HepG2 (cell line): ENCODE data around the gene EARS2. TPM values are rescaled to one million over a fixed set of nuclear protein-coding genes. Genes with fewer than 3 reads are reported as not detected.
A peak's percentile ranks its signal among the peaks of the same experiment; 100 is the strongest.

Experiments
- ARHGAP35 ChIP-seq: sonication (generic); formaldehyde crosslinking; IDR thresholded peaks from 2 replicates; pipeline ENCODE4 v1.9.0; 2022; ENCODE audit warnings: mild to moderate bottlenecking, inconsistent platforms, moderate library complexity, missing genetic modification reagents, borderline replicate concordance
- ATF4 ChIP-seq, 2 experiments: fragments of 450-650 bp in 1 of 2; sonication (generic) in 1 of 2; formaldehyde crosslinking; IDR thresholded peaks; 2 replicates each; pipeline versions ENCODE4 v1.5.0 to v1.8.0; 2020 to 2022; ENCODE audit warnings: mild to moderate bottlenecking in 1 of 2, missing genetic modification reagents in 1 of 2
- ATF7 ChIP-seq, 2 experiments: fragments of 450-650 bp in 1 of 2; sonication (generic) in 1 of 2; formaldehyde crosslinking in 1 of 2; IDR thresholded peaks; 2 replicates each; pipeline versions ENCODE4 v1.4.0 to v1.6.1; 2016 to 2020; ENCODE audit warnings: antibody characterized with exemption in 1 of 2, mild to moderate bottlenecking in 1 of 2, missing genetic modification reagents in 1 of 2
- CAMTA2 ChIP-seq: sonication (generic); formaldehyde crosslinking; IDR thresholded peaks from 2 replicates; pipeline ENCODE4 v1.4.0; 2020; ENCODE audit warnings: mild to moderate bottlenecking, missing genetic modification reagents, borderline replicate concordance
- ERF ChIP-seq: IDR thresholded peaks from 2 replicates; pipeline ENCODE4 v1.6.1; 2018; ENCODE audit warnings: missing biosample characterization, missing genetic modification reagents
- FLYWCH1 ChIP-seq: sonication (generic); formaldehyde crosslinking; IDR thresholded peaks from 2 replicates; pipeline ENCODE4 v1.8.1; 2023; ENCODE audit warnings: mild to moderate bottlenecking, missing genetic modification reagents
- FOXK1 ChIP-seq: sonication (generic); formaldehyde crosslinking; IDR thresholded peaks from 2 replicates; pipeline ENCODE4 v1.4.0; 2020; ENCODE audit warnings: low read depth, missing genetic modification reagents, borderline replicate concordance
- GABPA ChIP-seq, 2 experiments: IDR thresholded peaks; 2 replicates each; pipeline ENCODE4 v1.6.1; 2011 to 2016; ENCODE audit warnings: low read depth in 2 of 2, low read length in 1 of 2, missing biosample characterization in 1 of 2, missing genetic modification characterization in 1 of 2
- HNRNPH1 ChIP-seq: fragments of 200-400 bp; formaldehyde crosslinking; optimal IDR thresholded peaks from 2 replicates; pipeline ENCODE3; 2017; ENCODE audit warnings: mild to moderate bottlenecking, low read depth, low read length
- IRF9 ChIP-seq: sonication (generic); formaldehyde crosslinking; IDR thresholded peaks from 2 replicates; pipeline ENCODE4 v1.8.0; 2022; ENCODE audit warnings: missing genetic modification reagents, mild to moderate bottlenecking, borderline replicate concordance
- JARID2 ChIP-seq: sonication (generic); formaldehyde crosslinking; IDR thresholded peaks from 2 replicates; pipeline ENCODE4 v1.8.1; 2023; ENCODE audit warnings: missing genetic modification reagents, inconsistent platforms; ENCODE audit not compliant: insufficient replicate concordance
- MIXL1 ChIP-seq: IDR thresholded peaks from 2 replicates; pipeline ENCODE4 v1.6.1; 2016
- MTA3 ChIP-seq: sonication (generic); formaldehyde crosslinking; IDR thresholded peaks from 2 replicates; pipeline ENCODE4 v1.4.0; 2020; ENCODE audit warnings: missing genetic modification reagents
- MTF1 ChIP-seq: sonication (generic); formaldehyde crosslinking; IDR thresholded peaks from 2 replicates; pipeline ENCODE4 v1.5.0; 2020; ENCODE audit warnings: missing genetic modification reagents
- NFATC3 ChIP-seq: sonication (generic); formaldehyde crosslinking; IDR thresholded peaks from 2 replicates; pipeline ENCODE4 v1.5.1; 2020; ENCODE audit warnings: mild to moderate bottlenecking, missing genetic modification reagents
- NR1H2 ChIP-seq: sonication (generic); formaldehyde crosslinking; IDR thresholded peaks from 2 replicates; pipeline ENCODE4 v1.8.1; 2022; ENCODE audit warnings: low read depth, missing genetic modification reagents, borderline replicate concordance
- REPIN1 ChIP-seq: sonication (generic); formaldehyde crosslinking; IDR thresholded peaks from 2 replicates; pipeline ENCODE4 v1.8.0; 2022; ENCODE audit warnings: missing genetic modification reagents, low read depth, mild to moderate bottlenecking, borderline replicate concordance
- SAP130 ChIP-seq: IDR thresholded peaks from 2 replicates; pipeline ENCODE4 v1.6.1; 2016; ENCODE audit warnings: low read depth
- SMARCC2 ChIP-seq: fragments of 450-650 bp; IDR thresholded peaks from 2 replicates; pipeline ENCODE4 v1.6.1; 2017; ENCODE audit warnings: antibody characterized with exemption, mild to moderate bottlenecking
- TBX3 ChIP-seq: fragments of 450-650 bp; IDR thresholded peaks from 2 replicates; pipeline ENCODE4 v1.6.1; 2017; ENCODE audit warnings: antibody characterized with exemption, mild to moderate bottlenecking, inconsistent platforms, borderline replicate concordance
- TFAP4 ChIP-seq: sonication (generic); IDR thresholded peaks from 2 replicates; pipeline ENCODE4 v1.6.1; 2016; ENCODE audit warnings: low read depth, borderline replicate concordance
- ZEB1 ChIP-seq: IDR thresholded peaks from 2 replicates; pipeline ENCODE4 v1.6.1; 2012; ENCODE audit warnings: mild to moderate bottlenecking, low read depth, inconsistent platforms; ENCODE audit not compliant: insufficient replicate concordance
- ZNF121 ChIP-seq: sonication (generic); formaldehyde crosslinking; IDR thresholded peaks from 2 replicates; pipeline ENCODE4 v1.5.0; 2020; ENCODE audit warnings: mild to moderate bottlenecking, missing genetic modification reagents
- ZNF570 ChIP-seq: sonication (generic); formaldehyde crosslinking; IDR thresholded peaks from 2 replicates; pipeline ENCODE4 v1.4.0; 2020; ENCODE audit warnings: mild to moderate bottlenecking, missing genetic modification reagents, borderline replicate concordance
- ZNF746 ChIP-seq: sonication (generic); formaldehyde crosslinking; IDR thresholded peaks from 2 replicates; pipeline ENCODE4 v1.8.0; 2022; ENCODE audit warnings: mild to moderate bottlenecking, missing genetic modification reagents
- ZNF788 ChIP-seq: sonication (generic); formaldehyde crosslinking; IDR thresholded peaks from 2 replicates; pipeline ENCODE4 v1.5.0; 2020; ENCODE audit warnings: mild to moderate bottlenecking, missing genetic modification reagents, borderline replicate concordance
- ZNF850 ChIP-seq: sonication (generic); formaldehyde crosslinking; conservative IDR thresholded peaks from 2 replicates; pipeline ENCODE4 v1.9.0; 2021; ENCODE audit warnings: mild to moderate bottlenecking, missing genetic modification reagents
- polyA plus RNA-seq, 8 experiments: library from polyadenylated mRNA; depleted of rRNA in 3 of 8; stranded (reverse) in 7 of 8; unstranded in 1 of 8; fragments of >200 nt; fragmentation: Illumina TruSeq in 4 of 8; extraction: Trizol in 4 of 8; gene quantifications; 2 replicates each; pipeline versions ENCODE4 v1.2.1 to v1.2.3, GENCODE V29; 2011 to 2016; ENCODE audit warnings: low read depth in 4 of 8, missing spikeins in 1 of 8, mixed read lengths in 1 of 8; ENCODE audit not compliant: insufficient read depth in 1 of 8
- total RNA-seq, 5 experiments: library from RNA; depleted of rRNA; stranded (reverse); fragments of >200 nt; fragmentation: Illumina TruSeq; extraction: Trizol; gene quantifications; 2 replicates each; pipeline ENCODE4 v1.2.3, GENCODE V29; 2016; ENCODE audit warnings: low read depth in 1 of 5

Gene EARS2
- total and polyA plus RNA-seq, 2 of the 13 experiments (the other 11 are each of a cell fraction or from before 2014, with no cell fraction given) = 49.4 to 80.4 TPM

- TF ChIP-seq ATF4 (CRISPR knock-in tag; IDR thresholded peaks at IDR 0.05) (no peak; a peak in 1 of 4 replicates), ZNF570 (CRISPR knock-in tag) (no peak; the same call in 1 of the 2 replicates), CAMTA2 (CRISPR knock-in tag) (peak; percentile 93; the same call in 1 of the 2 replicates), MIXL1 (CRISPR knock-in tag) (peak; percentile 86), FLYWCH1 (peak; percentile 75; the same call in 1 of the 2 replicates), GABPA (IDR thresholded peaks at IDR 0.05; ENCODE audit: low read depth, low read length) (peak; percentile 84), GABPA (CRISPR knock-in tag; IDR thresholded peaks at IDR 0.05; ENCODE audit: low read depth) (peak; percentile 79), JARID2 (CRISPR knock-in tag) (no peak), HNRNPH1 (no peak), IRF9 (CRISPR knock-in tag) (peak; percentile 96), TFAP4 (peak; percentile 63; the same call in 1 of the 2 replicates), MTF1 (CRISPR knock-in tag) (peak; percentile 94), ZEB1 (peak; percentile 13), REPIN1 (CRISPR knock-in tag) (peak; percentile 98), ZNF850 (CRISPR knock-in tag) (peak; percentile 81; the same call in 1 of the 2 replicates), NR1H2 (CRISPR knock-in tag) (peak; percentile 82; the same call in 1 of the 2 replicates), ZNF788 (CRISPR knock-in tag) (peak; percentile 96; the same call in 1 of the 2 replicates), FOXK1 (CRISPR knock-in tag) (peak; percentile 92; the same call in 1 of the 2 replicates), TBX3 (peak; percentile 55; the same call in 1 of the 2 replicates), SMARCC2 (no peak), ATF7 (IDR thresholded peaks at IDR 0.05) (no peak), ATF7 (CRISPR knock-in tag; IDR thresholded peaks at IDR 0.05) (peak; percentile 42; the same call in 1 of the 2 replicates), NFATC3 (CRISPR knock-in tag) (no peak), ERF (CRISPR knock-in tag) (peak; percentile 97), SAP130 (CRISPR knock-in tag) (peak; percentile 97), ARHGAP35 (CRISPR knock-in tag) (peak; percentile 98), MTA3 (CRISPR knock-in tag) (no peak; the same call in 1 of the 2 replicates), ZNF746 (CRISPR knock-in tag) (0 out of 2 replicates have a peak, but pooled peaks have one; percentile 81), ZNF121 (CRISPR knock-in tag) (peak; percentile 88)
These were observed 39.0 kb upstream of the EARS2 start, which contains the start of gene NDUFAB1 (continued) for GRCh38 chr16:23595951-23596720.
